ENCODE data around the gene CARD11. TPM values are rescaled to one million over a fixed set of nuclear protein-coding genes. Genes with fewer than 3 reads are reported as not detected.
A peak's percentile ranks its signal among the peaks of the same experiment; 100 is the strongest.

The CARD11 gene
- 100 to 1,000 TPM; 126 to 155 TPM for total RNA-seq
- 193 to 244 reads per million in 2 donors for total RNA-seq

DNA sequence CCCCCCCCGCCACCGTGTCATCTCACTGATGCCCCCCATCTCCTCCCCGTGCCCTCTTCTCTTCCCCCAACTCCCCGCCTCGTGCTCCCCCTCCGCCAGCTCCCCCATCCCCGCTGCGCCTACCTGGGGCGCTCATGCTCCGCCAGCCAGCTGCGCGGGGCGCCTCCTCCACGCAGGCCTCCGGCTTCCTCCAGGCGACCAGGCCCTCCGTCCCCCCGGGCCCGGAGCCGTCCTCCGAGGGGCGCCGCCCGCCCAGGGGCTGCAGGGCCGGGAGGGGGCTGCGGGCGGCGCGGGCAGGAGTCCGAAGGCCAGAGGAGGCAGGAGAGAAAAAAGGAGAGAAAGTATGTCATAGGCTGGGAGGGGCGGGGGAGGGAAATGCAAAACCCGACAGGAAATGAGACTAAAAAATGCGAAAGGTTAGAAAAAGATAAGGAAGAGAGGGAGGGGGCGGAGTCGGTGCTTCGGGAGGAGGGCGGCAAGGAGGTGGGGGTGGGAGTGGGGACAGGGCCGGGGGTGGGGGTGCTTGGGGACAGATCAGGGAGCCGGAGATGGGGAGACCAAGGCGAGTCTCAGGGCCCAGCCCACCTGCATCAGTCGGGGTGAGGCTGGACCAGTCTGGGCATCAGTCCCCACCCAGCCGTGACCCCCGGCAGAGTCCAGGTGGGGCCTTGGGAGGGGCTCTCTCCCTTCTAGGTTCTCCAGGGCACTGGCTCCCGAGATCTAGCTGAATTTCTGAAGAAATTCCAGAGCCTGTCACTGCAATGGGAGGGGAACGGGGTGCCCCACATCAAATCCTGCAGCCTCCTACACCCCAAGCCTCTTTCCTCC is at the start of gene CARD11:
Gene CARD11 (minus strand): TSS at position 324 of the 828 bp plus-strand sequence. CDS start 85,361 bp downstream, outside the sequence.
- Mint-ChIP-seq H3K36me3 (ENCODE audit: low read depth) (peaks cover 5% of the 10 kb centered on the region), H3K4me1 (peaks cover 45% of the 10 kb centered on the region), H3K4me3 (peak within 1 kb of the TSS; percentile 97), H3K27me3 (no peaks in the 10 kb centered on the region), H3K27ac (peak within 1 kb of the TSS; percentile 93)
- ATAC-seq: peak; percentile 62
- no peaks in the 10 kb centered on the region for H3K9me3 ChIP-seq (ENCODE audit: control insufficient read depth, low read length, poor library complexity, severe bottlenecking)
- peak; percentile 26 to 58 (median 50) for DNase-seq

GRCh38 chr7:3092468-3092867 is 48.8 kb upstream of the CARD11 start:
- H3K27ac Mint-ChIP-seq: peak overlapping the region; percentile 100
- no peaks in the 10 kb centered on the region for H3K27me3 Mint-ChIP-seq
- peak overlapping the region; percentile 80 for H3K4me3 Mint-ChIP-seq
- ATAC-seq: peak; percentile 90
- H3K9me3 ChIP-seq (ENCODE audit: control insufficient read depth, low read length, poor library complexity, severe bottlenecking): no peaks in the 10 kb centered on the region
- DNase-seq: peak; percentile 48 to 59 (median 58)
- peaks cover 41% of the 10 kb centered on the region for H3K4me1 Mint-ChIP-seq
- H3K36me3 Mint-ChIP-seq (ENCODE audit: low read depth): no peaks in the 10 kb centered on the region

DNA sequence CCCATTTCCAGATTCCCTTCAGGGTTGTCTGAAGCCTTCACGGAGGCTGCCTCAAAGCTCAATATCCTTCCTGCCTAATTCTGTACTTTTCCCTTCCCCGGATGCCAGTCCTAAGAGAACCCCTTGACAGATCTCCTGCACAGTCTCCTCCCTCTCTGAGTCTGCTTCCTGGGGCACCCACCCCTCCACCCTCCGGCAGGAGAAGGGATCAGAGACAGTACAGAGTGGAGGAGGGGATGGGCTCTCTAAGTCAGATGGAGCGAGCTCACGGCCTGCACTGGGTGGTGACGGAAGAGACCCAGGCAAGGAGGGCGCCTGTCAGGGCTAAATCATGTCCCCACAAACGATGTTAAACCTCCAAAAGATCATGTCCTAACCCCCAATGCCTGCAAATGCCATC is 48.0 kb upstream of the CARD11 start:
- peak overlapping the region; percentile 80 for H3K4me3 Mint-ChIP-seq
- H3K36me3 Mint-ChIP-seq (ENCODE audit: low read depth): no peaks in the 10 kb centered on the region
- no peaks in the 10 kb centered on the region for H3K9me3 ChIP-seq (ENCODE audit: control insufficient read depth, low read length, poor library complexity, severe bottlenecking)
- H3K27me3 Mint-ChIP-seq: no peaks in the 10 kb centered on the region
- H3K27ac Mint-ChIP-seq: peak overlapping the region; percentile 100
- DNase-seq (no peak), ATAC-seq (no peak)
- peaks cover 41% of the 10 kb centered on the region for H3K4me1 Mint-ChIP-seq

- H3K4me1 Mint-ChIP-seq: peaks cover 33% of the 10 kb centered on the region
- H3K27me3 Mint-ChIP-seq: no peaks in the 10 kb centered on the region
- H3K36me3 Mint-ChIP-seq (ENCODE audit: low read depth): no peaks in the 10 kb centered on the region
- no peak for ATAC-seq
- peak overlapping the region; percentile 100 for H3K27ac Mint-ChIP-seq
- no peak for DNase-seq
- no peak overlapping the region for H3K4me3 Mint-ChIP-seq
- no peaks in the 10 kb centered on the region for H3K9me3 ChIP-seq (ENCODE audit: control insufficient read depth, low read length, poor library complexity, severe bottlenecking)
Measured at GRCh38 chr7:3089493-3089892, 45.8 kb upstream of the CARD11 start.

- peaks cover 28% of the 10 kb centered on the region for H3K4me1 Mint-ChIP-seq
- no peak for ATAC-seq
- no peaks in the 10 kb centered on the region for H3K27me3 Mint-ChIP-seq
- H3K4me3 Mint-ChIP-seq: no peak overlapping the region
- no peaks in the 10 kb centered on the region for H3K9me3 ChIP-seq (ENCODE audit: control insufficient read depth, low read length, poor library complexity, severe bottlenecking)
- no peak overlapping the region for H3K27ac Mint-ChIP-seq
- no peaks in the 10 kb centered on the region for H3K36me3 Mint-ChIP-seq (ENCODE audit: low read depth)
- DNase-seq: no peak
Measured at GRCh38 chr7:3087243-3087755, 43.6 kb upstream of the CARD11 start.

- no peak for DNase-seq
- no peak for ATAC-seq
- H3K4me3 Mint-ChIP-seq: no peak overlapping the region
- no peaks in the 10 kb centered on the region for H3K9me3 ChIP-seq (ENCODE audit: control insufficient read depth, low read length, poor library complexity, severe bottlenecking)
- no peaks in the 10 kb centered on the region for H3K36me3 Mint-ChIP-seq (ENCODE audit: low read depth)
- no peaks in the 10 kb centered on the region for H3K27me3 Mint-ChIP-seq
- peaks cover 12% of the 10 kb centered on the region for H3K4me1 Mint-ChIP-seq
- H3K27ac Mint-ChIP-seq: peak overlapping the region; percentile 27
Measured at GRCh38 chr7:3083350-3083749, 39.7 kb upstream of the CARD11 start.

GRCh38 chr7:3082831-3083230 is 39.2 kb upstream of the CARD11 start:
- Mint-ChIP-seq H3K27ac (no peak overlapping the region), H3K27me3 (no peaks in the 10 kb centered on the region), H3K4me1 (peaks cover 13% of the 10 kb centered on the region), H3K4me3 (no peak overlapping the region), H3K36me3 (ENCODE audit: low read depth) (no peaks in the 10 kb centered on the region)
- ATAC-seq (no peak), DNase-seq (no peak)
- H3K9me3 ChIP-seq (ENCODE audit: control insufficient read depth, low read length, poor library complexity, severe bottlenecking): no peaks in the 10 kb centered on the region

- no peak for ATAC-seq
- no peak for DNase-seq
Measured at GRCh38 chr7:3082386-3082785, 38.7 kb upstream of the CARD11 start.

GRCh38 chr7:3080106-3080505 is 36.4 kb upstream of the CARD11 start:
- no peak for ATAC-seq
- H3K4me1 Mint-ChIP-seq: peaks cover 11% of the 10 kb centered on the region
- H3K27ac Mint-ChIP-seq: no peak overlapping the region
- no peak for DNase-seq
- no peaks in the 10 kb centered on the region for H3K36me3 Mint-ChIP-seq (ENCODE audit: low read depth)
- no peaks in the 10 kb centered on the region for H3K27me3 Mint-ChIP-seq
- no peak overlapping the region for H3K4me3 Mint-ChIP-seq
- H3K9me3 ChIP-seq (ENCODE audit: control insufficient read depth, low read length, poor library complexity, severe bottlenecking): no peaks in the 10 kb centered on the region

More at GRCh38 chr7:3082386-3082785, 38.7 kb upstream of the CARD11 start:
- Mint-ChIP-seq H3K27me3 (no peaks in the 10 kb centered on the region), H3K4me3 (no peak overlapping the region), H3K27ac (no peak overlapping the region), H3K4me1 (peaks cover 11% of the 10 kb centered on the region), H3K36me3 (ENCODE audit: low read depth) (no peaks in the 10 kb centered on the region)
- H3K9me3 ChIP-seq (ENCODE audit: control insufficient read depth, low read length, poor library complexity, severe bottlenecking): no peaks in the 10 kb centered on the region

DNA sequence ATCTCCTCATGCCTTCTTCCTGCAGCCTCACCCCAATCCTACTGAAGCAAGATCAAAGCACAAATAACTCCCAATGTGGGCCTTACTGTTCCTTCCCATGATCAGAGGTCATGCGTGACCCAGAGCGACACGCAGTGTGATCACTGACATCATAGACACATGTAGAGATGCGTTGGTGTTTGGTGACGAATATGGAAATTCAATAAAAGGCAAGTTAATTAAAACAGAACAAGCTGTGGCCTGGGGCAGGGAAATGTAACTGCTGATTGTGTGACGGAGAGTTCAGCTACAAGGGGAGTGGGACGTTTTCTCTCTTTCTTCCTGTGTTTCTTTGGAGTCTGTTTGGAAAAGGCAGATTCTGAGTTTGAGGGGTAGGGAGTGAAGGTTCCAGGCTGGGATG is 34.8 kb upstream of the CARD11 start:
- DNase-seq (no peak), ATAC-seq (no peak)
- no peaks in the 10 kb centered on the region for H3K9me3 ChIP-seq (ENCODE audit: control insufficient read depth, low read length, poor library complexity, severe bottlenecking)
- H3K4me1 Mint-ChIP-seq: peaks cover 5% of the 10 kb centered on the region
- no peaks in the 10 kb centered on the region for H3K27me3 Mint-ChIP-seq
- H3K4me3 Mint-ChIP-seq: no peak overlapping the region
- no peaks in the 10 kb centered on the region for H3K36me3 Mint-ChIP-seq (ENCODE audit: low read depth)
- no peak overlapping the region for H3K27ac Mint-ChIP-seq

- Mint-ChIP-seq H3K36me3 (ENCODE audit: low read depth) (no peaks in the 10 kb centered on the region), H3K4me3 (no peak overlapping the region), H3K27ac (no peak overlapping the region), H3K4me1 (peaks cover 5% of the 10 kb centered on the region), H3K27me3 (no peaks in the 10 kb centered on the region)
- no peaks in the 10 kb centered on the region for H3K9me3 ChIP-seq (ENCODE audit: control insufficient read depth, low read length, poor library complexity, severe bottlenecking)
- no peak for ATAC-seq
- DNase-seq: no peak
Measured at GRCh38 chr7:3076700-3077099, 33.0 kb upstream of the CARD11 start.

GRCh38 chr7:3076163-3076562 is 32.5 kb upstream of the CARD11 start:
- no peak for ATAC-seq

GRCh38 chr7:3075441-3075840 is 31.8 kb upstream of the CARD11 start:
- DNase-seq (no peak), ATAC-seq (no peak)
- peaks cover 5% of the 10 kb centered on the region for H3K4me1 Mint-ChIP-seq
- H3K27me3 Mint-ChIP-seq: no peaks in the 10 kb centered on the region
- no peak overlapping the region for H3K27ac Mint-ChIP-seq
- H3K9me3 ChIP-seq (ENCODE audit: control insufficient read depth, low read length, poor library complexity, severe bottlenecking): no peaks in the 10 kb centered on the region
- no peaks in the 10 kb centered on the region for H3K36me3 Mint-ChIP-seq (ENCODE audit: low read depth)
- no peak overlapping the region for H3K4me3 Mint-ChIP-seq

More at GRCh38 chr7:3076163-3076562, 32.5 kb upstream of the CARD11 start:
- no peaks in the 10 kb centered on the region for H3K27me3 Mint-ChIP-seq
- peaks cover 5% of the 10 kb centered on the region for H3K4me1 Mint-ChIP-seq
- no peaks in the 10 kb centered on the region for H3K9me3 ChIP-seq (ENCODE audit: control insufficient read depth, low read length, poor library complexity, severe bottlenecking)
- DNase-seq: no peak
- no peak overlapping the region for H3K27ac Mint-ChIP-seq
- H3K36me3 Mint-ChIP-seq (ENCODE audit: low read depth): no peaks in the 10 kb centered on the region
- no peak overlapping the region for H3K4me3 Mint-ChIP-seq

DNA sequence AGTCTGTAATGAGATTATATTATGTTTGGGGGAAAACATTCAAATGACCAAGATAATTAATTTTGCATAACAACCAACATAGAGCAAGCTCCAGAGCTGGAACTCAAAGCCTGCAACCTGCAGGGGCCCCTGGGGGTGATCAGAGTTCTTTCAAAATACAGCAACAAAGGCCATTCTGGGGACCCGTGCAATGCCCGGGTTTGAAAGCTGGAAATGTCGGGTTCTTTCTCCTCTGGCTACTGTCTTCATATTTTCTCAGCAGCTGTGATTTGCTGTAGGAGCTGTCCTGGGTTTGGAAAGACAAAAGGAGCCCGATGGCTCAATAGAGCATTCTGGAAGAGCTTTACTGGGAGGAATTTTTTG is 30.8 kb upstream of the CARD11 start:
- Mint-ChIP-seq H3K27ac (peak overlapping the region; percentile 57), H3K4me1 (peaks cover 13% of the 10 kb centered on the region), H3K36me3 (ENCODE audit: low read depth) (no peaks in the 10 kb centered on the region), H3K27me3 (no peaks in the 10 kb centered on the region), H3K4me3 (no peak overlapping the region)
- DNase-seq (no peak), ATAC-seq (no peak)
- no peaks in the 10 kb centered on the region for H3K9me3 ChIP-seq (ENCODE audit: control insufficient read depth, low read length, poor library complexity, severe bottlenecking)

All from T-helper 17 cell (primary cell).